OCI-LY7 (cell line): Measurements from ENCODE around the gene TPD52L2.

ENCODE experiments used
- CTCF ChIP-seq: fragments of 200-600 bp; sonication (generic); conservative IDR thresholded peaks from 2 replicates; pipeline ENCODE4 v1.5.1; 2014; ENCODE audit warnings: mild to moderate bottlenecking, antibody characterized with exemption, low read length, moderate library complexity, mixed read lengths
- EZH2phosphoT487 ChIP-seq: fragments of 200-600 bp; sonication (generic); IDR thresholded peaks from 2 replicates; pipeline ENCODE4 v1.6.1; 2018; ENCODE audit warnings: low read depth, borderline replicate concordance, mild to moderate bottlenecking, mixed run types, antibody characterized with exemption, low read length, moderate library complexity, mixed read lengths

GRCh38 chr20:63930971-63931553 lies 66.0 kb downstream of the TPD52L2 start:
- TF ChIP-seq CTCF (no peak), EZH2phosphoT487 (no peak)
